HG03571 (cell line): ENCODE data around the gene WDR82.
A peak's percentile ranks its signal among the peaks of the same experiment; 100 is the strongest.

Source experiments
- ATAC-seq: cut with Tn5 transposase; IDR thresholded peaks from one replicate; pipeline ENCODE4 v1.9.1; 2021; ENCODE audit not compliant: unreplicated experiment

WDR82 gene

GRCh38 chr3:52227117-52227516 lies 51.3 kb downstream of the WDR82 start:
- ATAC-seq, result no peak

GRCh38 chr3:52226229-52226817 lies 52.1 kb downstream of the WDR82 start:
- no peak for ATAC-seq

GRCh38 chr3:52225452-52226228 lies 52.8 kb downstream of the WDR82 start, which contains the start of gene TLR9:
TSS of gene TLR9 (minus strand) at chr3:52225645. CDS start at chr3:52225529, 116 bp downstream.
- ATAC-seq, result peak; percentile 83

DNA sequence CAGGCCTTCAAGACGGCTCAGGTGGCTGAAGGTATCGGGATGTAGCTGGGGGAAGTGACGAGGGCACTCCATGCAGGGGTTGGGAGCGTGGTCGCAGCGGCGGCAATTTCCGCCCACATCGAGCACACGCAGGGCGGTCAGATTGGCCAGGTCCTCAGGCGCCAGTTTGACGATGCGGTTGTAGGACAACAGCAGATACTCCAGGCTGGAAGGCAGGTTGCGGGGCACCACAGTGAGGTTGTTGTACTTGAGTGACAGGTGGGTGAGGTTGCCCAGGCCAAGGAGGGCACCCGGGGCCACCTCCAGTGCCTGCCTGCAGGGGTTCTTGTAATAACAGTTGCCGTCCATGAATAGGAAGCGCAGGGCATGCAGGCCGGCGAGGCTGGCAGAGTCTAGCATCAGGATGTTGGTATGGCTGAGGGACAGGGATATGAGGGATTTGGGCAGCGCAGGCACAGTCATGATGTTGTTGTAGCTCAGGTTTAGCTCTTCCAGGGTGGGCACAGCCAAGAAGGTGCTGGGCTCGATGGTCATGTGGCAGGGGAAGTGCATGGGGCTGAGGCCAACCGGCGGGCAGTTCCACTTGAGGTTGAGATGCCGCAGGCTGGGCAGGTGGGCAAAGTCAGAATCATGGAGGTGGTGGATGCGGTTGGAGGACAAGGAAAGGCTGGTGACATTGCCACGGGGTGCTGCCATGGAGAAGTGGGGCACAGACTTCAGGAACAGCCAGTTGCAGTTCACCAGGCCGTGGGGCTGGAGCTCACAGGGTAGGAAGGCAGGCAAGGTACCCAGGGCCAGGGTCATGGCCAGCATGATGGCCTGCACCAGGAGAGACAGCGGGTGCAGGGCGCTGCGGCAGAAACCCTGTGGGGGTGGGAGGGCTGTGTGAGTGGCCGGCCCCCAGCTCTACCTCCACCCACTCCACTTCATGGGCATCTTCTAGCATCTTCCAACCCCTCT lies 54.7 kb downstream of the WDR82 start:
- no peak for ATAC-seq

DNA sequence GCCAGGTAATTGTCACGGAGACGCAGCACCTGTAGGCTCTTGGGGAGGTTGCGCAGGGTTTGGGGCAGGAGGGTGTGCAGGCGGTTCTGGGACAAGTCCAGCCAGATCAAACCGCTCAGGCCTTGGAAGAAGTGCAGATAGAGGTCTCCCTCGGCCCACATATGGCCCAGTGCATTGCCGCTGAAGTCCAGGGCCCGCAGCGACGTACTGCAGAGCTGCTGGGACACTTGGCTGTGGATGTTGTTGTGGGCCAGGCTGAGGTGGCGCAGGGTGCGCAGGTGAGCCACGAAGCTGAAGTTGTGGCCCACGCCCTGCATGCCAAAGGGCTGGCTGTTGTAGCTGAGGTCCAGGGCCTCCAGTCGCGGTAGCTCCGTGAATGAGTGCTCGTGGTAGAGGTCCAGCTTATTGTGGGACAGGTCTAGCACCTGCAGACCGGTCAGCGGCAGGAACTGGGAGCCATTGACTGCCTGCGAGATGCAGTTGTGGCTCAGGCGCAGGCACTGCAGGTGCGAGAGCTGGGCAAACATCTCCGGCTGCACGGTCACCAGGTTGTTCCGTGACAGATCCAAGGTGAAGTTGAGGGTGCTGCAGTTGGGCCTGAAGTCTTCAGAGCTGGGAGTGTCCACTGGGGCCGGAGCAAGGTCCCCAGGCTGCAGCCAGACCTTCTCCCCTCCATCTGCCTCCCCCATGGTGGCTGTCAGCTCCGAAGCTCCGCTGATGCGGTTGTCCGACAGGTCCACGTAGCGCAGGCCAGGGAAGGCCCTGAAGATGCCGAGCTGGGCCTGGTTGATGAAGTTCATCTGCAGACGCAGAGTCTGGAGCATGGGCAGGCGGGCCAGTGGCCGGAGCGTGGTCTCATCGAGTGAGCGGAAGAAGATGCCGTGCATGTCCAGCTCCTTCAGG lies 55.9 kb downstream of the WDR82 start:
- ATAC-seq, result no peak

DNA sequence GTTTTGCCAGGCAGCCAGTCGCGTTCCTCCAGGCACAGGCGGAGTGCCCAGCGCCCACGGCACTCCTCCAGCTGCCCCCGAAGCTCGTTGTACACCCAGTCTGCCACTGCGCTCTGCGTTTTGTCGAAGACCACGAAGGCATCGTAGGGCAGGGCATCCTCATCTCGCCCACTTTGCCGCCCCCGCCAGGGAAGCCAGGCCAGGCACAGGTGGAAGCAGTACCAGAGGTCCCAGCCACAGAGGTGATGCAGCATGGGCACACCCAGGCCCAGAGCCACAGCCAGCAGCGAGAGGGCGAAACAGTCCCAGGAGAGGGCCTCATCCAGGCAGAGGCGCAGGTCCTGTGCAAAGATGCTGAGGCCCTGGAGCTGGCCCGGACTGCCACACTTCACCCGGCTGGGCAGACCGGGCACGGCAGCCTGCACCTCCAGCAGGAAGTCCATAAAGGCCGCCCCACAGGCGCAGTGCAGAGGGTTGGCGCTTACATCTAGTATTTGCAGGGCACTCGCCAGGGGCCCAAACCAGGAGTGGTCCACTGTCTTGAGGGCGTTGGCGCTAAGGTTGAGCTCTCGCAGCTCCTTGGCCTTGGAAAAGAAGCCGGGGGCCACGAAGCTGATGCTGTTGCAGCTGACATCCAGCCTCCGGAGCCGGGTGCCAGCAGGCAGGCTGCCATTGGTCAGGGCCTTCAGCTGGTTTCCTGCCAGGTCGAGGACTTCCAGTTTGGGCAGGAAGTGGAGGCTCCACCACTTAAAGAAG lies 56.7 kb downstream of the WDR82 start:
- no peak for ATAC-seq

DNA sequence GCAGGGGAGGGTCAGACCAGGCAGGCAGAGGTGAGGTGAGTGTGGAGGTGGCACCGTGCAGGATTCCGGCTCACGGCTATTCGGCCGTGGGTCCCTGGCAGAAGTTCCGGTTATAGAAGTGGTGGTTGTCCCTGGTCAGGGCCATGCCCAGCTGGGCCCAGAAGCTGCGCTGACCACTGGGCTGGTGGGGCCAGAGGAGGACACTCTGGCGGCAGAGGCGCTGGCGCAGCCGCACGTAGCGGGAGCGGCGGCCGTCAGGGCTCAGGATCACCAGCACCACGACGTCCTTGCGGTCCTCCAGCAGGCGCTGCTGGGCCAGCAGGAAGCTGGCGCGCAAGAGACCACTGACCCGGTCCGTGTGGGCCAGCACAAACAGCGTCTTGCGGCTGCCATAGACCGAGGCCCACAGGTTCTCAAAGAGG lies 57.3 kb downstream of the WDR82 start:
- ATAC-seq, result no peak

DNA sequence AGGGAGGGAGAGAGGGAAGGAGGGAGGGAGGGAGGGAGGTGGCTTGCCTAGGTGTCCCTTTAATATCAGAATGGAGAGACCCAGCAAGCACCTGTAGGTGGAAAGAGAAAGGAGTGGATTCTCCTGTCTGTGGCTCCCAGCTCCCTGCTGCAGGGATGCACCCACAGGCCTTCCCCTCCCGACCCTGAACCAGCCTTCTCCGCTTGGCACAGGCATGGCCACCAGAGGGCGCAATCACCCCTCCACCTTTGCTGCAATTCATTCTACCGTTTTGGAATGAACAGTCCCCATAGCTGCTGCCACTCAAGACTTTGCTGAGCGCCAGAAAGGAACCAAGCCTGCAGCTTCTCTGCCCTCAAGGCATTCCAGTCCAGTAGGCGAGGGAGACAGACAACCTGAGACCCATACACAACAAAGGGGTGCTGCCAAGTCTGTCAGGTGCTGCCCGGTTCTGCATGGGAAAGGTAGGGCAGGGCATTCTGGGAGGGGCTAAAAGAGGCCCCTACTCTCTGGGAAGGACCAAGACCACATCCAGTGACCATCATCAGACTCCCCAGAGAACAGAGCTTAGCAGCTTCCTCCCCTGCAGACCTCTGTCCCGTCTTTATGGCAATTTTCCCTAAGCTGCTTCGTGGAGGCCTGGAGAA lies 57.9 kb downstream of the WDR82 start:
- no peak for ATAC-seq

DNA sequence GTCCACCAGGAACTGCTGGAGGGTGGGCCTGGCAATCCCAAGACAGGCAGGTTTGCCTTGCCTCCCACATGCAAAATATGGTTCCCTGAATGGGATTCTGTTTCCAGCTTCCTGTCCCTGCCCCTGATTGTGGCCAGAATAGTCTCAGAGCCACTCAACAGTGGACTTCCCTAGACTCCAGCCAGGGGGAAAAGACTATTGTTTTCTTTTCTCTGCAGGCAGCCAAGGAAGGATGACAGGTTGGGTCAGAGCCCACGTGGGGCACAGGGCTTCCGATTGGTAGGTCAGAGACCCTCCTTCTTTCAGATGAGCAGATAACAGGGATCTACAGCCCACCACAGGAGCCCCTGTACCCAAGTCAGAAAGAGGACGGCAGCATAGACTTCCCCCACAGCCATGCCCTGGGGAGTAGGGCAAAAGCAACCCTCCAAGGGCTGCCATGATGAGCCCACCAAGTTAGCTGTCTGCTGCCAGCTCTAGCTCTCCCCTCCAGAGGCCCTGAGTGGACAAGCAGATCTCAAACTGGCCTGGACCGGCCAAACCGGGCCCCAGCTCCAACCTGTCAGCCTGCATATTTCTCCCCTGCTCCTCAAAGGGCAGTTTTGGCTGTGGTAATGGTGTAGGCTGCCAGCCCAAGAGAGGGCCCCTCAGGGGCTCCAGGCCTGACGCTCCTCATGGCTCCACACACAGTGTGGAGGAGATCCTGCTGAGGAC lies 59.4 kb downstream of the WDR82 start:
- no peak for ATAC-seq

DNA sequence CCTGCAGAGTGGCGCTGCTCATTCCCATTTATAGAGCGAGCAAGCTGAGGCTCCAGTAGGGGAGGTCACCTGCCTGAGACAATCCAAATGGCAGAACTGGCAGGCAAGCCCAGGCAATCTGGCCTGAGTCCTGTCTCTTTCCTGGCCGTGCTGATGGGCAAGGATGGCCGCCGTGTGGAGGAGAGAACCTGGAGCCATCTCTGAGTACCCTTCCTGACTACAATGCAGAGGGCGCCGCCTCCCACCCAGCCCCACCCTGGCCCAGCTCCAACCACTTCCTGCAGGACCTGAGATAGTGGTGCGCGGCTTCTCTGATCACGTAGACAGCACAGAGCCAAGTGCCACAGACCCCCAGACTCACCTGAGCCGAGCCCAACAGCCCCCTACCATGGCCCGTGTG lies 60.0 kb downstream of the WDR82 start:
- no peak for ATAC-seq

DNA sequence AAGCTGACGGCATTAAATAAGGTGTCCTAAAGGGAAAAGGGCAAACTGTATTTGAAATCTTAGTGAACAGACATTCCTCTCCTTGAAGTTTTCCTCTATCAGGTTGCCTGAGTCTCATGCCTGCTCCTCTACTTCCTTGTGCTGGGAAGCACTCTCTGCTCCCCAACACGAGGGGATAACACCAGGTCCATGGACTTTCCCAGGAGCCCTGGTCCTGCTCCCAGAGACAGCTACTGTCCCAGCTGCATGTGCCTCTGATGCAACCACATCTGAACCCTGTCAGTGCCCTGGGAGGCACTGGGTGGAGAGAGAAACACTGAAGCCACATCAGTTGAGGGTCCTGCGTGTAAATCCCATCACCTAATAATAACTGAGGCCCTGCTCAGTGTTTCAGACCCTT lies 60.4 kb downstream of the WDR82 start:
- no peak for ATAC-seq

DNA sequence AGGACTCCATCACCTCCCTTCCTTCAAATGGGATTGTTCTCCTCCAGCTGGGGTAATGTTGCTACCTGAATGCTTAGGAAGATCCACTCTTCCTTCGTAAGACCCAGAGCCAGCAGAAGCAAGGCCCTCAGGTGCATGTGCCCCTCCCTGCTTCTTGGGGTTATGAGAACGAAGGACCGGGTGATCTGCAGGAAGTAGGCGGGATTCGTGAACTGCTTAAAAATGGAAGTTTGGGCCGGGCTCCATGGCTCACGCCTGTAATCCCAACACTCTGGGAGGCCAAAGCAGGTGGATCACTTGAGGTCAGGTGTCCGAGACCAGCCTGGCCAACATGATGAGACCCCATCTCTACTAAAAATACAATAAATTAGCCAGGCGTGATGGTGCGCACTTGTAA lies 61.0 kb downstream of the WDR82 start:
- ATAC-seq, result no peak

GRCh38 chr3:52216585-52217408 lies 61.7 kb downstream of the WDR82 start:
- ATAC-seq, result no peak

DNA sequence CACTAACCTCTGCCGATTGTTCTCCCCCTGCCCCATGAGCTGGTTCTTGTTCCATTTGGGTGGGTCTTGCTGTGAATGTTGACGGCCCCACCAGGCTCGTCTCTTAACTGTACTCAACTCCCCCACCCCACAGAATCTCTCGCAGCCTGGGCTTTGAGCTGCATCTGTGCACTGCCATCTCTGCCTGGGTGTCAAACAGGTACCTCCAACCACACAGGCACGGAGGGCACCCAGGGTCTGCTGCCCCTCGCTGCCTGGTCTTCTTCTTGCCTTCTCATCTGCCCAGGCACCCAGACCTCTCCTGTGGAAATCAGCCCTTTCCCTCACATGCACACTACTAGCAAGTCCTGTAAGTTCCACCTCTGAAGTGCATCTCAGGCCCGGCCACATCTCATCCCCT lies 63.1 kb downstream of the WDR82 start:
- no peak for ATAC-seq

DNA sequence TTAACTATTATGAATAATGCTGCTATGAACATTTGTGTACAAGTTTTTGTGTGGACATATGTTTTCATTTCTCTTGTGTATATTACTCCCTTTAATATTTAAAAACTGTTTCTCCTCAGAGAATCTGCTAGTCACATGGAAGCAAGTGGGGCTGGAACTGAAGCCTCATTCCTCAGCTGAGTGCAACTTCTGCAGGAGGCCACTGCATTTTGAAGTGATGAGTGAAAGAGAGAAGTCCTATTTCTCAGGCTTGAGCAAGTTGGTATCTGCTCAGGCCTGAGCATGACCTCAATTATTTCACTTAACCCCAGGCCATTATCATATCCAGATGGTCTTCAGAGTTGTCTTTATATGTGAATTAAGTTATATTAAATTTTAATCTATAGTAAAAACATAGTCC lies 64.5 kb downstream of the WDR82 start:
- ATAC-seq, result no peak

- ATAC-seq, result no peak
These were observed 65.4 kb downstream of the WDR82 start for GRCh38 chr3:52213005-52213404.

- no peak for ATAC-seq
These were observed 67.1 kb downstream of the WDR82 start for GRCh38 chr3:52211268-52211891.
